Liver (tissue), 3 donors: Measurements from ENCODE around the gene ZNF541.

Experiments
- EGR1 ChIP-seq, 2 donors: IDR thresholded peaks; 2 replicates each; pipeline ENCODE4 v1.6.1; 2016 to 2018; ENCODE audit warnings: antibody characterized with exemption in 2 of 2, low read depth in 2 of 2
- HNF4A ChIP-seq, 2 donors: conservative IDR thresholded peaks; 2 replicates each; pipeline ENCODE4 v1.6.1; 2016; ENCODE audit warnings: antibody characterized with exemption in 2 of 2, mild to moderate bottlenecking in 2 of 2
- TF ChIP-seq, protein P1 (sequence below): fragments of 150-350 bp; IDR thresholded peaks from 2 replicates; pipeline ENCODE4 v1.5.1; 2017; ENCODE audit warnings: improper control_type of control experiment, low read depth, low read length; ENCODE audit not compliant: missing input control
- TF ChIP-seq, protein P2 (sequence below): IDR thresholded peaks from 2 replicates; pipeline ENCODE4 v1.6.1; 2016; ENCODE audit warnings: antibody characterized with exemption, mild to moderate bottlenecking
- TF ChIP-seq, protein P3 (sequence below): IDR thresholded peaks from 2 replicates; pipeline ENCODE4 v1.6.1; 2016; ENCODE audit warnings: antibody characterized with exemption
- donor health status: healthy.
- donor health status: healthy.

DNA sequence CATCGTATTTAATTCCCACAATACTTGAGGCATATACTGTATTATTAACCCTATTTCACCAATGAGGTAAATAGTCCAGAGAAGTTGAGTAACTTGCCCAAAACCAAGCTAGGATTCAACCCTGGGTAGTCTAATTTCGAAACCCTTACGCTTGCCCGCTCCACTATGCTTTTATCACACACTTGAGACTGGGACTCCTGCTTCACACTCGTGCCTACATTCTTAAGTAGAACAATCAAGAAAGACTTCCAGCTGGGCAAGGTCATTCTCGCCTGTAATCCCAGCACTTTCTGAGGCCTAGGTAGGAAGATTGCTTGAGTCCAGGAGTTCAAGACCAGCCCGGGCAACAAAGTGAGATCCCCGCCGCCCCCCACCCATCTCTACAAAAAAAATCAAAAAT lies 3.6 kb downstream of the ZNF541 start:
- TF ChIP-seq EGR1 (IDR thresholded peaks at IDR 0.05; ENCODE audit: low read depth in 2 of 2) = no peak
- TF ChIP-seq, protein P1, sequence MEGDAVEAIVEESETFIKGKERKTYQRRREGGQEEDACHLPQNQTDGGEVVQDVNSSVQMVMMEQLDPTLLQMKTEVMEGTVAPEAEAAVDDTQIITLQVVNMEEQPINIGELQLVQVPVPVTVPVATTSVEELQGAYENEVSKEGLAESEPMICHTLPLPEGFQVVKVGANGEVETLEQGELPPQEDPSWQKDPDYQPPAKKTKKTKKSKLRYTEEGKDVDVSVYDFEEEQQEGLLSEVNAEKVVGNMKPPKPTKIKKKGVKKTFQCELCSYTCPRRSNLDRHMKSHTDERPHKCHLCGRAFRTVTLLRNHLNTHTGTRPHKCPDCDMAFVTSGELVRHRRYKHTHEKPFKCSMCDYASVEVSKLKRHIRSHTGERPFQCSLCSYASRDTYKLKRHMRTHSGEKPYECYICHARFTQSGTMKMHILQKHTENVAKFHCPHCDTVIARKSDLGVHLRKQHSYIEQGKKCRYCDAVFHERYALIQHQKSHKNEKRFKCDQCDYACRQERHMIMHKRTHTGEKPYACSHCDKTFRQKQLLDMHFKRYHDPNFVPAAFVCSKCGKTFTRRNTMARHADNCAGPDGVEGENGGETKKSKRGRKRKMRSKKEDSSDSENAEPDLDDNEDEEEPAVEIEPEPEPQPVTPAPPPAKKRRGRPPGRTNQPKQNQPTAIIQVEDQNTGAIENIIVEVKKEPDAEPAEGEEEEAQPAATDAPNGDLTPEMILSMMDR = no peak
- TF ChIP-seq, protein P2, sequence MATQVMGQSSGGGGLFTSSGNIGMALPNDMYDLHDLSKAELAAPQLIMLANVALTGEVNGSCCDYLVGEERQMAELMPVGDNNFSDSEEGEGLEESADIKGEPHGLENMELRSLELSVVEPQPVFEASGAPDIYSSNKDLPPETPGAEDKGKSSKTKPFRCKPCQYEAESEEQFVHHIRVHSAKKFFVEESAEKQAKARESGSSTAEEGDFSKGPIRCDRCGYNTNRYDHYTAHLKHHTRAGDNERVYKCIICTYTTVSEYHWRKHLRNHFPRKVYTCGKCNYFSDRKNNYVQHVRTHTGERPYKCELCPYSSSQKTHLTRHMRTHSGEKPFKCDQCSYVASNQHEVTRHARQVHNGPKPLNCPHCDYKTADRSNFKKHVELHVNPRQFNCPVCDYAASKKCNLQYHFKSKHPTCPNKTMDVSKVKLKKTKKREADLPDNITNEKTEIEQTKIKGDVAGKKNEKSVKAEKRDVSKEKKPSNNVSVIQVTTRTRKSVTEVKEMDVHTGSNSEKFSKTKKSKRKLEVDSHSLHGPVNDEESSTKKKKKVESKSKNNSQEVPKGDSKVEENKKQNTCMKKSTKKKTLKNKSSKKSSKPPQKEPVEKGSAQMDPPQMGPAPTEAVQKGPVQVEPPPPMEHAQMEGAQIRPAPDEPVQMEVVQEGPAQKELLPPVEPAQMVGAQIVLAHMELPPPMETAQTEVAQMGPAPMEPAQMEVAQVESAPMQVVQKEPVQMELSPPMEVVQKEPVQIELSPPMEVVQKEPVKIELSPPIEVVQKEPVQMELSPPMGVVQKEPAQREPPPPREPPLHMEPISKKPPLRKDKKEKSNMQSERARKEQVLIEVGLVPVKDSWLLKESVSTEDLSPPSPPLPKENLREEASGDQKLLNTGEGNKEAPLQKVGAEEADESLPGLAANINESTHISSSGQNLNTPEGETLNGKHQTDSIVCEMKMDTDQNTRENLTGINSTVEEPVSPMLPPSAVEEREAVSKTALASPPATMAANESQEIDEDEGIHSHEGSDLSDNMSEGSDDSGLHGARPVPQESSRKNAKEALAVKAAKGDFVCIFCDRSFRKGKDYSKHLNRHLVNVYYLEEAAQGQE = no peak
- TF ChIP-seq HNF4A (conservative IDR thresholded peaks at IDR 0.05) = no peak
- TF ChIP-seq, protein P3, sequence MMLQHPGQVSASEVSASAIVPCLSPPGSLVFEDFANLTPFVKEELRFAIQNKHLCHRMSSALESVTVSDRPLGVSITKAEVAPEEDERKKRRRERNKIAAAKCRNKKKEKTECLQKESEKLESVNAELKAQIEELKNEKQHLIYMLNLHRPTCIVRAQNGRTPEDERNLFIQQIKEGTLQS = no peak
